Fibroblast of mammary gland (primary cell): ENCODE results near the gene DPY19L3.

Experiments
- DNase-seq: peaks from one replicate; pipeline ENCODE4 v3.0.0-alpha.2; 2010; ENCODE audit warnings: low read depth
- H3K4me3 ChIP-seq: 2 replicates; pipeline ENCODE4 v1.5.1; 2011; ENCODE audit warnings: low read depth, mild to moderate bottlenecking, low read length, moderate library complexity; ENCODE audit not compliant: control insufficient read depth
- CTCF ChIP-seq: conservative IDR thresholded peaks from 2 replicates; pipeline ENCODE4 v1.5.1; 2011; ENCODE audit warnings: low read depth, low read length, inconsistent platforms; ENCODE audit not compliant: control insufficient read depth, insufficient read depth

Gene DPY19L3

GRCh38 chr19:32392901-32393300 is 12.7 kb upstream of the DPY19L3 start:
- no peak for DNase-seq
- no peak for TF ChIP-seq CTCF
- H3K4me3 ChIP-seq = no peak overlapping the region

- no peak overlapping the region for H3K4me3 ChIP-seq
- DNase-seq = peak; percentile 11
- TF ChIP-seq CTCF = no peak
Measured at GRCh38 chr19:32396046-32396652, 9.4 kb upstream of the DPY19L3 start.

- peak; percentile 90 for DNase-seq
- no peak for TF ChIP-seq CTCF
- H3K4me3 ChIP-seq = no peak overlapping the region
Measured at GRCh38 chr19:32397671-32398101, 7.9 kb upstream of the DPY19L3 start.

GRCh38 chr19:32401992-32402391 is 3.6 kb upstream of the DPY19L3 start:
- no peak overlapping the region for H3K4me3 ChIP-seq
- DNase-seq = no peak
- TF ChIP-seq CTCF = no peak

GRCh38 chr19:32403291-32403995 is 2.1 kb upstream of the DPY19L3 start:
- H3K4me3 ChIP-seq = no peak overlapping the region
- no peak for TF ChIP-seq CTCF
- no peak for DNase-seq

GRCh38 chr19:32404213-32404932 is 1.2 kb upstream of the DPY19L3 start:
- TF ChIP-seq CTCF = no peak
- DNase-seq = peak; percentile 29
- H3K4me3 ChIP-seq = peak overlapping the region; percentile 78
